Body of pancreas (tissue), 4 donors: ENCODE results near the gene STIM1. TPM values are rescaled to one million over a fixed set of nuclear protein-coding genes. Genes with fewer than 3 reads are reported as not detected.

Source experiments
- ATAC-seq: fragments of 150-250 bp; one replicate; pipeline ENCODE4 v1.9.1; 2016
- DNase-seq, 4 donors: peaks; one replicate each; pipeline ENCODE4 v3.0.0-alpha.2; 2019
- H3K27ac ChIP-seq, 4 donors: fragments of 200-600 bp; sonication (generic); 1 replicate in 3 of 4; 2 replicates in 1 of 4; pipeline versions ENCODE4 v1.5.1 to v1.6.1; 2016 to 2019; ENCODE audit warnings: mild to moderate bottlenecking in 1 of 4, mixed read lengths in 1 of 4, moderate library complexity in 1 of 4
- H3K27me3 ChIP-seq, 2 donors: fragments of 200-600 bp; sonication (generic); one replicate each; pipeline ENCODE4 v1.6.0; 2016; ENCODE audit warnings: mild to moderate bottlenecking in 1 of 2
- H3K36me3 ChIP-seq, 2 donors: fragments of 200-600 bp; sonication (generic); replicated peaks in 1 of 2; 2 replicates each; pipeline ENCODE4 v1.5.1; 2016; ENCODE audit warnings: low read depth in 2 of 2; ENCODE audit not compliant: insufficient read depth in 1 of 2
- H3K4me1 ChIP-seq: fragments of 200-600 bp; sonication (generic); one replicate; pipeline ENCODE4 v1.6.0; 2016
- H3K4me3 ChIP-seq, 2 donors: fragments of 200-600 bp; sonication (generic); 1 replicate in 1 of 2; 2 replicates in 1 of 2; pipeline ENCODE4 v1.5.1; 2016 to 2019
- H3K9me3 ChIP-seq, 3 donors: fragments of 200-600 bp; sonication (generic); 1 replicate in 2 of 3; 2 replicates in 1 of 3; pipeline ENCODE4 v1.5.1; 2016
- CTCF ChIP-seq, 7 experiments: fragments of 450-650 bp in 4 of 7; fragments of 200-600 bp in 3 of 7; sonication (generic) in 3 of 7; IDR thresholded peaks; one replicate each; pipeline ENCODE4 v1.5.1; 2016 to 2019; ENCODE audit warnings: antibody characterized with exemption in 7 of 7
- POLR2A ChIP-seq, 3 donors: fragments of 450-650 bp; IDR thresholded peaks; one replicate each; pipeline ENCODE4 v1.6.1; 2016; ENCODE audit warnings: antibody characterized with exemption in 3 of 3, mild to moderate bottlenecking in 2 of 3
- WGBS, 2 donors: methylation state at CpG; one replicate each; pipeline ENCODE4 v1.1.5; 2017; 5-methylcytosine and 5-hydroxymethylcytosine counted together
- intact Hi-C: fragments of 100-400 bp; cut with DNase I; formaldehyde crosslinking; loops from one replicate; pipeline ENCODE4 v1.15.1; 2023
- total RNA-seq, 2 donors: library from RNA; depleted of rRNA; stranded (reverse); fragments of >200 nt; gene quantifications; one replicate each; pipeline ENCODE4 v1.1.0, GENCODE V29; 2016

STIM1 gene
- total RNA-seq, 2 donors from 2014 or later = 20.4 to 24.6 TPM

- no peaks in the 10 kb centered on the region for H3K36me3 ChIP-seq
- intact Hi-C loops = no loop called here
- no peak overlapping the region for H3K4me3 ChIP-seq
- no peaks in the 10 kb centered on the region for H3K9me3 ChIP-seq
- ATAC-seq (no peak), DNase-seq (no peak)
- TF ChIP-seq CTCF (IDR thresholded peaks at IDR 0.05) (no peak), POLR2A (IDR thresholded peaks at IDR 0.05) (no peak)
- no peak overlapping the region for H3K27ac ChIP-seq
- H3K27me3 ChIP-seq = no peaks in the 10 kb centered on the region
- H3K4me1 ChIP-seq = peaks cover 7% of the 10 kb centered on the region
- 82 to 83% methylated on average over 1 of the region's 1 CpG for WGBS, 2 donors
These were observed 99.8 kb downstream of the STIM1 start for GRCh38 chr11:3955299-3955665.

DNA sequence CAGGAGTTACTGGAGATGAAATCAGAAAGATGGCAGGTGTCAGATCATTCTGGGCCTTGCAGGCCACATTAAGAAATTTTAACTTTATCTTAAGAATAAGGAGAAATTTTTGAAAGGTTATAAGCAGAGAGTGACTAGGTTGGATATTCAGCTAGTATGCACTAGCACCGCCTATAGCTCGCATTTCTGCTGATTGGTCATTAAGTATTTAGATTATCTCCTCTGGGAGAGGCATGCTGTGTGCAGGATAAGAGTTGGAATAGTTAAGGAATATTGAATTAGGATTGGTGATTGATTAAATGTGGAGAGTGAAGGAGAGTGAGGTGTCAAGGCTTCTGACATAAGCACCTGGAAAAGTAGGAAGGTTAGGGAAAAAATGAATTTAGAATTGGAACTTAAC is 100.6 kb downstream of the STIM1 start:
- intact Hi-C loops = no loop called here
- no peak for DNase-seq
- TF ChIP-seq CTCF (IDR thresholded peaks at IDR 0.05) = no peak
- TF ChIP-seq POLR2A (IDR thresholded peaks at IDR 0.05) = no peak
- Histone ChIP-seq H3K9me3 (no peaks in the 10 kb centered on the region), H3K4me3 (no peak overlapping the region), H3K27ac (no peak overlapping the region), H3K4me1 (peaks cover 6% of the 10 kb centered on the region), H3K36me3 (no peaks in the 10 kb centered on the region), H3K27me3 (no peaks in the 10 kb centered on the region)
- 96 to 98% methylated on average over 2 of the region's 2 CpGs for WGBS, 2 donors
- ATAC-seq = no peak

DNA sequence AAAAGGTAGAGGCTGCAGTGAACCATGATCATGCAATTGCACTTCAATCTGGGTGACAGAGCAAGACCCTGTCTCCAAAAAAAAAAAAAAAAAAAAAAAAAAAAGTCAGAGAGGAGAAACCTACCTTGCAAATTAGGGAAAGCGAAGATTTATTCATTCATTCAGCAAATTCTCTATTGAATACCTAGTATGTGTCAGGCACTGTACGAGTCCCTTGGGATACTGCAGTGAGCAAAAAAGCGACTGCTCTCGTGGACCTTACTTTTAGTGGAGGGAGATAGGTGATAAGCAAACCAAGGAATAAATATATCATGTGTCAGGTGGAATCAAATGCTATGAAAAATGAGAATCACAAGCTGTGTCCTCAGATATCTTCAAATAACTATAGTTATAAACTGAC is 101.3 kb downstream of the STIM1 start:
- WGBS, 2 donors = 98% methylated on average over 4 of the region's 4 CpGs
- no peaks in the 10 kb centered on the region for H3K9me3 ChIP-seq
- no peaks in the 10 kb centered on the region for H3K36me3 ChIP-seq
- ATAC-seq (no peak), DNase-seq (no peak)
- no peaks in the 10 kb centered on the region for H3K27me3 ChIP-seq
- intact Hi-C loops = no loop called here
- no peak overlapping the region for H3K4me3 ChIP-seq
- H3K4me1 ChIP-seq = no peaks in the 10 kb centered on the region
- no peak overlapping the region for H3K27ac ChIP-seq
- no peak for TF ChIP-seq CTCF (IDR thresholded peaks at IDR 0.05)
- TF ChIP-seq POLR2A (IDR thresholded peaks at IDR 0.05) = no peak

GRCh38 chr11:3957437-3957836 is 102.0 kb downstream of the STIM1 start:
- Histone ChIP-seq H3K36me3 (no peaks in the 10 kb centered on the region), H3K9me3 (no peaks in the 10 kb centered on the region), H3K27ac (no peak overlapping the region), H3K27me3 (no peaks in the 10 kb centered on the region), H3K4me1 (no peaks in the 10 kb centered on the region), H3K4me3 (no peak overlapping the region)
- ATAC-seq (no peak), DNase-seq (no peak)
- WGBS, 2 donors = 67 to 100% methylated on average over 2 to 3 of the region's 3 CpGs
- intact Hi-C loops = no loop called here
- TF ChIP-seq POLR2A (IDR thresholded peaks at IDR 0.05) (no peak), CTCF (IDR thresholded peaks at IDR 0.05) (no peak)

DNA sequence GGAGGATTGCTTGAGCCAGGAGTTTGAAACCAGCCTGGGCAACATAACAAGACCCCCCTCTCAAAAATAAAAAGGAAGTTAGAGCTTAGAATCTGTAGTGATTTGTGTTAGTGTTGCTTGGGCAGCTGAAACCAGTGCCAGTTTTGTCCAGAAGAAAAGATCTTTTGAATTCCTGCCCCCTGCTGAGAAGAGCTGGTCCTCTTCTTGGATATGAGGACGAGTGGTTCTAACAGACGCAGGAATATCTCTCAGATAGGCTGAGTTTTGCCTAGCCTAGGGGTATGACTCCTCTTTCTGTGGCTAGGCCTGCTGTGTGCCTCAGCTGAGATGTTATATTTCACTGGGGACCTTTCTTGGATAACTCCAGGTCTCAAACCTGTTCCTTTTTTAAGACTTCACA is 102.8 kb downstream of the STIM1 start:
- Histone ChIP-seq H3K36me3 (no peaks in the 10 kb centered on the region), H3K27ac (no peak overlapping the region), H3K4me1 (no peaks in the 10 kb centered on the region), H3K9me3 (no peaks in the 10 kb centered on the region), H3K4me3 (no peak overlapping the region), H3K27me3 (no peaks in the 10 kb centered on the region)
- intact Hi-C loops = no loop called here
- DNase-seq (no peak), ATAC-seq (no peak)
- TF ChIP-seq POLR2A (IDR thresholded peaks at IDR 0.05) (no peak), CTCF (IDR thresholded peaks at IDR 0.05) (no peak)
- 32 to 81% methylated on average over 2 of the region's 2 CpGs for WGBS, 2 donors
